SK-N-MC (cell line): ENCODE measurements around the gene MIXL1.
"Not testable (repeated sequence)": the region's sequence is repeated elsewhere in the genome, so short reads cannot be mapped to it uniquely, and the experiment has no call there.

Source experiments
- DNase-seq: peaks from one replicate; pipeline ENCODE4 v3.0.0-alpha.2; 2011; ENCODE audit warnings: low read depth, low spot score
- H3K27ac ChIP-seq: fragments of 200-600 bp; sonication (generic); 2 replicates; pipeline ENCODE4 v1.5.1; 2016; ENCODE audit warnings: mixed run types
- H3K36me3 ChIP-seq: fragments of 200-600 bp; sonication (generic); 2 replicates; pipeline ENCODE4 v1.6.1; 2017; ENCODE audit warnings: antibody characterized with exemption, low read length, mixed read lengths; ENCODE audit not compliant: insufficient read depth
- H3K4me3 ChIP-seq: fragments of 200-600 bp; sonication (generic); 2 replicates; pipeline ENCODE4 v1.5.1; 2016
- H3K9ac ChIP-seq: fragments of 200-600 bp; sonication (generic); 2 replicates; pipeline ENCODE4 v1.8.0; 2017; ENCODE audit warnings: mixed run types, mixed read lengths; ENCODE audit not compliant: insufficient read length
- H3K9me3 ChIP-seq: fragments of 200-600 bp; sonication (generic); 2 replicates; pipeline ENCODE4 v1.6.1; 2017; ENCODE audit warnings: low read depth, mild to moderate bottlenecking, antibody characterized with exemption, low read length, moderate library complexity, mixed read lengths
- EZH2 ChIP-seq: fragments of 200-600 bp; sonication (generic); IDR thresholded peaks from one replicate; pipeline ENCODE4 v1.6.1; 2017; ENCODE audit warnings: antibody characterized with exemption
- FOXP2 ChIP-seq: optimal IDR thresholded peaks from 2 replicates; pipeline ENCODE3; 2011; ENCODE audit warnings: mild to moderate bottlenecking, moderate library complexity; ENCODE audit not compliant: insufficient read depth; ENCODE audit errors: extremely low read length, control extremely low read depth
- POLR2AphosphoS5 ChIP-seq: IDR thresholded peaks from 2 replicates; pipeline ENCODE4 v1.6.1; 2012; ENCODE audit warnings: mild to moderate bottlenecking, low read depth, low read length, borderline replicate concordance

Gene MIXL1

GRCh38 chr1:226226601-226227000 is 3.1 kb downstream of the MIXL1 start:
- H3K4me3 ChIP-seq, result no peak overlapping the region
- H3K9me3 ChIP-seq, result no peaks in the 10 kb centered on the region
- H3K27ac ChIP-seq, result no peak overlapping the region
- DNase-seq, result no peak
- TF ChIP-seq EZH2 (no peak), FOXP2 (no peak), POLR2AphosphoS5 (no peak)
- H3K9ac ChIP-seq, result no peak overlapping the region
- H3K36me3 ChIP-seq, result peaks cover 8% of the 10 kb centered on the region; the same call in 1 of the 2 replicates

DNA sequence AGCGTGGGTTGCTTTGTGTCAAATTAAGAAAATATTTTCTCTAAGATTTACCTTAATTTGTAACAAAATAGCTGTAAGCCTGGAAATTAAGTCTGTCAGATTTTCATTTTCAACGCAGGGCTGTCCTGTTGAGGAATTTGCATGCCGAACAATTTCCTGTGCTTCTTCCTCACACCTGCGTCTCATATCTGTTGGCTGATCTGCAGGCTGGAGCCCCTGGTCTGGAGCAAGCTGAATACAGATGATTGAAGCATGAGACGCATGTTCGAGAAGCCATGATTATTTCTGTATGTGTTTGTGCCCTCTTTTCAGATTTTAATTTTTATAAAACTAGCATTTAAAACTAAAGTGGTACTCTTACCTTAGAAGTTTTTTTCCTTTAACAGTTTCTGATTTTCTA is 9.8 kb downstream of the MIXL1 start:
- no peaks in the 10 kb centered on the region for H3K9me3 ChIP-seq
- TF ChIP-seq POLR2AphosphoS5, result no peak
- no peak for TF ChIP-seq FOXP2
- TF ChIP-seq EZH2, result no peak
- 0 out of 2 replicates have a peak overlapping the region, but pooled peaks have one; percentile 6 for H3K27ac ChIP-seq
- H3K4me3 ChIP-seq, result no peak overlapping the region
- H3K36me3 ChIP-seq, result peaks cover 48% of the 10 kb centered on the region
- no peak for DNase-seq
- H3K9ac ChIP-seq, result peak overlapping the region; percentile 45

GRCh38 chr1:226233806-226234205 is 10.3 kb downstream of the MIXL1 start:
- no peaks in the 10 kb centered on the region for H3K9me3 ChIP-seq
- no peak overlapping the region for H3K9ac ChIP-seq
- no peak for DNase-seq
- H3K27ac ChIP-seq, result no peak overlapping the region; the same call in 1 of the 2 replicates
- H3K36me3 ChIP-seq, result peaks cover 53% of the 10 kb centered on the region
- TF ChIP-seq POLR2AphosphoS5 (no peak), FOXP2 (no peak), EZH2 (no peak)
- no peak overlapping the region for H3K4me3 ChIP-seq

DNA sequence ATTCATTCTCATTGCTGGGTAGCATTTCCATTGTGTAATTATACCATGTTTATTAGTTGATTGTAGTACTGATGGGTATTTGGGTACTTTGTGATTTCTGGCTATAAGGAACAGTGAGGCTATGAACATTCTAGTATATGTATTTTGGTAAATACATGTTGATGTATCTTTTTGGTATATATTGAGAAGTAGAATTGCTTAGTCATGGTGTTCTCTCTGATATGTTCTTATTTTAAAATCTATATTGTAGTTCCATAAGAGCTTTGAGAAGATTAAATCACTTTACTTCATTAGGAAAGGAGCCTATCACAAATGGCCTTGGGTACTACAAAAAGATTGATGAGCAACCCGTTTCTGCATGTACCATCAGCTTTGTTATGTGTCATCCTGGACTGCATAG is 13.4 kb downstream of the MIXL1 start:
- no peak overlapping the region for H3K27ac ChIP-seq
- no peak for DNase-seq
- TF ChIP-seq EZH2, result no peak
- H3K9me3 ChIP-seq, result no peaks in the 10 kb centered on the region
- no peak overlapping the region for H3K9ac ChIP-seq
- H3K36me3 ChIP-seq, result peaks cover 60% of the 10 kb centered on the region
- H3K4me3 ChIP-seq, result no peak overlapping the region

- TF ChIP-seq FOXP2, result no peak
- TF ChIP-seq EZH2, result no peak
- no peak for TF ChIP-seq POLR2AphosphoS5
- DNase-seq, result no peak
- no peak overlapping the region for H3K27ac ChIP-seq
- H3K9me3 ChIP-seq, result no peaks in the 10 kb centered on the region
- H3K9ac ChIP-seq, result no peak overlapping the region
- H3K4me3 ChIP-seq, result no peak overlapping the region
- H3K36me3 ChIP-seq, result peaks cover 43% of the 10 kb centered on the region
Measured at GRCh38 chr1:226239421-226239820, 16.0 kb downstream of the MIXL1 start.

DNA sequence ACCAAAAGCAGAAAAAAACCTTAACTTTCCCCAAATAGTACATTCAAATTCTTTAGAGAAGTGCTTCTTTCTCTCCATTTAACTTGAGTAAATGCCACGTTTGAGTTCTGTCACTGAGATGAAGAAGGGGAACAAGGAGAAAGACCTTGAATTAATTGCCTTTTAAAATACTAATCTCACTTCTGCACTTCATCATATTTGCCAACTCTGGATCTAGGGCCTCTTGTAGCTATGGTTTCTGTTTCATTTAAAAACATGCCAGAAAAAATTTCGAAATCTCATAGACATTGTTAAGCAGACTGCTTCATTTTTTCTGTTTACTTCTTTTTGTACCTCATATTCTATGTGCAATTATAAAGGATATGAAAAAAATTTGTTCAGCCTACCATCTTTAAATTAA is 24.6 kb downstream of the MIXL1 start:
- Histone ChIP-seq H3K9me3 (no peaks in the 10 kb centered on the region), H3K27ac (peak overlapping the region; percentile 14; the same call in 1 of the 2 replicates), H3K9ac (no peak overlapping the region), H3K36me3 (peaks cover 34% of the 10 kb centered on the region), H3K4me3 (no peak overlapping the region)
- DNase-seq, result no peak
- TF ChIP-seq FOXP2 (no peak), EZH2 (no peak), POLR2AphosphoS5 (no peak)

DNA sequence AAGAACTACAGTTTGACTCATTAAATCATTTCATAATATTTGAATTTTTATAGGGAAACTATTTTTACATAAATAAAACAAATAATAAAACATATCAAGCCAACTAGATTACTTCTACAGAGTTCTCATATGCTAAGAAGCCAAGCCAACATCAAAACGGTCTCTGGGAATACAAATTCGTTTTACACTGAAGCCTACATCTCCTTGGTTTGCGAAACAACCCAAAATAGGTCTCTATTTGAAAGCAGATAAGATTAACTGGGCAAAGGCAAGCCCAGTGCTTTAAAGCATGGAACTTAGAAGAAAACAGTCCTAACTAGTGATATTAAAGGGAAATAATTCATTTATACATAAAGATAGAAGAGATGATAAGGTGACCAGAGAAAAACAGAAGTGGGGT is 25.3 kb downstream of the MIXL1 start:
- Histone ChIP-seq H3K36me3 (peaks cover 34% of the 10 kb centered on the region), H3K27ac (0 out of 2 replicates have a peak overlapping the region, but pooled peaks have one; percentile 44), H3K9me3 (no peaks in the 10 kb centered on the region), H3K4me3 (no peak overlapping the region), H3K9ac (no peak overlapping the region)
- TF ChIP-seq FOXP2, result no peak
- TF ChIP-seq EZH2, result no peak
- TF ChIP-seq POLR2AphosphoS5, result no peak
- no peak for DNase-seq

GRCh38 chr1:226250511-226250910 is 27.0 kb downstream of the MIXL1 start:
- H3K36me3 ChIP-seq, result peaks cover 23% of the 10 kb centered on the region
- H3K27ac ChIP-seq, result no peak overlapping the region
- H3K9ac ChIP-seq, result no peak overlapping the region
- no peak overlapping the region for H3K4me3 ChIP-seq
- no peaks in the 10 kb centered on the region for H3K9me3 ChIP-seq
- no peak for TF ChIP-seq EZH2
- TF ChIP-seq FOXP2, result no peak
- TF ChIP-seq POLR2AphosphoS5, result no peak
- DNase-seq, result no peak

DNA sequence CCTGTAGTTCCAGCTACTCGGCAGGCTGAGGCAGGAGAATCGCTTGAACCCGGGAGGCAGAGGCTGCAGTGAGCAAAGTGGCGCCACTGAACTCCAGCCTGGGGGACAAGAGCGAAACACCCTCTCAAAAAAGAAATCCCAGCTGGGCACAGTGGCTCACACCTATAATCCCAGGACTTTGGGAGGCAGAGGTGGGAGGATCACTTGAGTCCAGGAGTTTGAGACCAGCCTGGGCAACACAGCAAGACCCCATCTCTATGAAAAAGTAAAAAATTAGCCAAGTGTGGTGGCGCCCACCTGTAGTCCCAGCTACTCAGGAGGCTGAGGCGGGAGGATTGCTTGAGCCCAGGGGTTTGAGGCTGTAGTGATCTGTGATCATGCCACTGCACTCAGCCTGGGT is 29.4 kb downstream of the MIXL1 start:
- H3K9me3 ChIP-seq, H3K4me3 ChIP-seq, H3K9ac ChIP-seq, H3K27ac ChIP-seq, DNase-seq: not testable (repeated sequence)
- peaks cover 23% of the 10 kb centered on the region for H3K36me3 ChIP-seq
